BLaER1 treated with 17β-estradiol and CSF1 and Interleukin-3, amounts not matched to agents 10 nM and 100 nM (cell line): ENCODE measurements around the gene OGFR.

ENCODE experiments used
- H3K27ac ChIP-seq, 11 experiments: shearing (Covaris generic); formaldehyde crosslinking; 2 replicates each; pipeline ENCODE4 v1.8.1; 2022
- H3K27me3 ChIP-seq, 11 experiments: shearing (Covaris generic); formaldehyde crosslinking; 2 replicates each; pipeline ENCODE4 v1.8.1; 2022
- H3K36me3 ChIP-seq, 11 experiments: shearing (Covaris generic); formaldehyde crosslinking; 2 replicates each; pipeline ENCODE4 v1.8.1; 2022
- H3K4me1 ChIP-seq, 10 experiments: shearing (Covaris generic); formaldehyde crosslinking; 2 replicates each; pipeline ENCODE4 v1.8.1; 2022
- H3K4me2 ChIP-seq, 11 experiments: shearing (Covaris generic); formaldehyde crosslinking; 2 replicates each; pipeline ENCODE4 v1.8.1; 2022
- H3K4me3 ChIP-seq, 10 experiments: shearing (Covaris generic); formaldehyde crosslinking; 2 replicates each; pipeline ENCODE4 v1.8.1; 2022
- H3K9ac ChIP-seq, 11 experiments: shearing (Covaris generic); formaldehyde crosslinking; 2 replicates each; pipeline ENCODE4 v1.8.1; 2022
- H3K9me3 ChIP-seq, 11 experiments: shearing (Covaris generic); formaldehyde crosslinking; replicated peaks in 1 of 11; 2 replicates each; pipeline ENCODE4 v1.8.1; 2022
- H4K20me1 ChIP-seq, 11 experiments: shearing (Covaris generic); formaldehyde crosslinking; 2 replicates each; pipeline ENCODE4 v1.8.1; 2022
- Cebpa-rat ChIP-seq, 11 experiments: shearing (Covaris generic); IDR thresholded peaks; 2 replicates each; pipeline ENCODE4 v1.8.1; 2022

OGFR gene

DNA sequence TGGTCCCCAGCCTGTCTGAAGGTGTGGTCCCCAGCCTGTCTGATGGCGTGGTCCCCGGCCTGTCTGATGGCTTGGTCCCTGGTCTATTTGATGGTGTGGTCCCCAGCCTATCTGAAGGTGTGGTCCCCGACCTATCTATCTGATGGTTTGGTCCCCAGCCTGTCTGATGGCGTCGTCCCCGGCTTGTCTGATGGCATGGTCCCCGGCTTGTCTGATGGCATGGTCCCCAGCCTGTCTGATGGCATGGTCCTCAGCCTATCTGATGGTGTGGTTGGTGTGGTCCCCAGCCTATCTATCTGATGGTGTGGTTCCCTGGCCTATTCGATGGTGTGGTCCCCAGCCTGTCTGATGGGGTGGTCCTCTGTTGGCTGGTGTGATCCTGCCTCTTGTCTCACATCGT lies 26.6 kb upstream of the OGFR start:
- peak overlapping the region in 7 of 11 experiments; percentile 26 to 80 (median 74); a peak in 7 of 22 replicates for H3K27ac ChIP-seq
- H3K27me3 ChIP-seq = peaks cover 0 to 15% (median 0%) of the 10 kb centered on the region in 11 experiments; a peak in 8 of 22 replicates
- no peak overlapping the region for H3K9ac ChIP-seq
- TF ChIP-seq Cebpa-rat (IDR thresholded peaks at IDR 0.05) = no peak
- H3K4me2 ChIP-seq = peak overlapping the region; percentile 4 to 93 (median 75); a peak in 18 of 22 replicates
- no peaks in the 10 kb centered on the region for H4K20me1 ChIP-seq
- peaks cover 77 to 99% (median 97%) of the 10 kb centered on the region in 10 experiments for H3K4me1 ChIP-seq
- H3K9me3 ChIP-seq = peaks cover 0 to 8% (median 0%) of the 10 kb centered on the region in 11 experiments; a peak in 1 of 22 replicates
- no peak overlapping the region for H3K4me3 ChIP-seq
- no peaks in the 10 kb centered on the region for H3K36me3 ChIP-seq

DNA sequence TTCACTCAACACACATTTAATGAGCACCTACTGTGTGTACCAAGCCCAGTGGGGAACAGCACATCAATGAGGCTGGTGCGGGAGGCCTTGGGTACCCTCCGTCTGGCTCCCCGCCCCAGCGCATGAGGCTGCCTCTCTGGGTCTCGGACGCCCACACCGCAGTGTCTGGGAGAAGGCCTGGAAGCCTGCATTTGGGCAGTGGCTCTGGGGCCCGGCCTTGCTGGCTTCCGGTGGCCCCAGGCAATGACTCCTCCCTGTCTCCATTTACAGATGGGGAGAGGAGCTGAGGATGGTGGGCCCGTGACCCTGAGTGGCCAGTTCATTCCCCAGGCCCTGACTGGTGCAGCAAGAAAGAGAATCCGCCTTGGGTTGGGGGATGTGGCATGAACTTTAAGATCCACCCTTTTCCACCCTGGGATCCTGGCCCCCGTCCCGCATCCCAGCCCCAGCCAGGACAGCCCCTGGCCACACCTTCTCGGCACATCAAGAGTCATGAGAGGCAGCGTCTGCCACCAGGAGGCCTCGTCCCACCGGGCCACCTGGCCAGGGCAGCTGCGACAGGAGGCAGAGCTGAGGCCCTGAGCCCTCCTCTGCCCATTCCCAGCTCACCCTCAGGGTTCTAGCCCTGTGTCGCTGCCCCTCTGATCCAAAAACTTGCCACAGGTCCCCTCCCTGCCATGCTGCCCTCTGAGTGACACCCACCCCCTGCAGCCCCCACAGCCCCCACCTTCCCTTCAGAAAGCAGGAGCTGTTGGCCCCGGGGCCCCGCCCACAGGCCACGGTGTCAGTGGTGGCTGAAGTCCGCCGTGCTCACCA lies 25.8 kb upstream of the OGFR start:
- no peak for TF ChIP-seq Cebpa-rat (IDR thresholded peaks at IDR 0.05)
- Histone ChIP-seq H3K4me3 (no peak overlapping the region), H3K4me2 (peak overlapping the region; percentile 4 to 93 (median 78); a peak in 20 of 22 replicates), H3K27me3 (peaks cover 0 to 15% (median 0%) of the 10 kb centered on the region in 11 experiments; a peak in 8 of 22 replicates), H4K20me1 (no peaks in the 10 kb centered on the region), H3K36me3 (no peaks in the 10 kb centered on the region), H3K4me1 (peaks cover 77 to 99% (median 97%) of the 10 kb centered on the region in 10 experiments), H3K9ac (0 out of 22 replicates have a peak overlapping the region, but pooled peaks of 1 of the 11 experiments have one; percentile 18), H3K27ac (peak overlapping the region in 7 of 11 experiments; percentile 10 to 80 (median 74); a peak in 8 of 22 replicates), H3K9me3 (peaks cover 0 to 8% (median 0%) of the 10 kb centered on the region in 11 experiments; a peak in 1 of 22 replicates)

DNA sequence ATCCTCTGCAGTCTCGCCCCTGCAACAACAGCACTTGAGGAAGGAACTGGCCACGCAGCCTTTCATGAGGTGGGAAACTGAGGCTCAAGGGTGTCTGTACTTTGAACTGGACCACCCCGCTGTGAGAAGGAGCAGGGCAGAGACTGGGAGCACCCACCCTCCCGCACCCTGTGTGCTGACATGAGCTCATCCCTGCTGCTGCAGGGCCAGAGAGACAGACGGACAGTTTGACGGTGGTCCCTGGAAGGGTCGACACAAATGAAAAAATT lies 25.3 kb upstream of the OGFR start:
- Histone ChIP-seq H3K4me1 (peaks cover 77 to 99% (median 97%) of the 10 kb centered on the region in 10 experiments), H3K9ac (no peak overlapping the region), H3K27ac (no peak overlapping the region), H3K36me3 (no peaks in the 10 kb centered on the region), H3K9me3 (peaks cover 0 to 8% (median 0%) of the 10 kb centered on the region in 11 experiments; a peak in 1 of 22 replicates), H4K20me1 (no peaks in the 10 kb centered on the region), H3K4me3 (no peak overlapping the region), H3K27me3 (peaks cover 0 to 15% (median 0%) of the 10 kb centered on the region in 11 experiments; a peak in 8 of 22 replicates), H3K4me2 (peak overlapping the region in 9 of 11 experiments; percentile 35 to 93 (median 81); a peak in 10 of 22 replicates)
- no peak for TF ChIP-seq Cebpa-rat (IDR thresholded peaks at IDR 0.05)

DNA sequence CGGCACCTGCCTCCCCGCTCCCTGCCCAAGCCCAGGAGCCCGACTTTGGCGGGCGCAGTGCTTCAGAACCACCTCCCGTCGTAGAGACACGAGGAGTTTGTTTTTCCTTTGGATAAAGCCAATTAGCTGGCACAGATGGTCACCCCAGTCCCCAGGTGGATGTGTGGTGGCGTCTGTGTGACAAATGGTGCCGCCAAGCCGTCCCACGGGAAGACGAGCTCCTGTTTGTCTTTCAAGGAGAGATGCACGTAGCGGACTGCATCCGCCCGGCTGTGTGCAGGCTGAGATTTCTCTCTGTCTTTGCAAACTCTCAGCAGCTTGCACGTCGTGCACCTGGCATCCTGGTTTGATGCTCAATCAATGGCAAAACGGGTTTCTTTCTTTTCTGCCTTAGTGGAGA lies 24.4 kb upstream of the OGFR start:
- no peak for TF ChIP-seq Cebpa-rat (IDR thresholded peaks at IDR 0.05)
- no peak overlapping the region for H3K4me3 ChIP-seq
- H4K20me1 ChIP-seq = no peaks in the 10 kb centered on the region
- H3K27ac ChIP-seq = no peak overlapping the region
- peak overlapping the region; percentile 24 to 93 (median 78) for H3K4me2 ChIP-seq
- H3K27me3 ChIP-seq = peaks cover 0 to 15% (median 0%) of the 10 kb centered on the region in 11 experiments; a peak in 8 of 22 replicates
- H3K36me3 ChIP-seq = no peaks in the 10 kb centered on the region
- no peak overlapping the region; a peak in 1 of 22 replicates for H3K9ac ChIP-seq
- peaks cover 73 to 97% (median 95%) of the 10 kb centered on the region in 10 experiments for H3K4me1 ChIP-seq
- peaks cover 0 to 8% (median 0%) of the 10 kb centered on the region in 11 experiments; a peak in 1 of 22 replicates for H3K9me3 ChIP-seq

DNA sequence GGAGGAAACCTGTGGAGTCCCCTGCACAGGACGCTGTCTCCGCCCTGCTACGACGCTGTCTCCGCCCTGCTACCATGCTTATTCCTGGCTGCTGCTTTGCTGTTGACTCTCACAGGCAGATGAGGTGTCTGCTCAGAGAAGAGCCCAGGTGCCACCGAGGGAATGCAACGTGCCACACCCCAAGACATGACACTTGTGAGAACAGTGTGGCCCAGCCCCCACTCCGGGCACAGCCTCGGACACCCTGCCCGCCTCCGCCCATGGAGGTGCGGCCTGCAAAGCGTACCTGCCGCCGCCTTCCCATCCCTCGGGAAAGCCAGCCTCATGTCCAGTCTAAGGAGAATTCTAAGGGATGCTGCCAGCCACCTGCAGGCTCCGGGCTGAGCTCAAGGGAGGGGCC lies 23.9 kb upstream of the OGFR start:
- H3K27ac ChIP-seq = no peak overlapping the region; a peak in 1 of 22 replicates

DNA sequence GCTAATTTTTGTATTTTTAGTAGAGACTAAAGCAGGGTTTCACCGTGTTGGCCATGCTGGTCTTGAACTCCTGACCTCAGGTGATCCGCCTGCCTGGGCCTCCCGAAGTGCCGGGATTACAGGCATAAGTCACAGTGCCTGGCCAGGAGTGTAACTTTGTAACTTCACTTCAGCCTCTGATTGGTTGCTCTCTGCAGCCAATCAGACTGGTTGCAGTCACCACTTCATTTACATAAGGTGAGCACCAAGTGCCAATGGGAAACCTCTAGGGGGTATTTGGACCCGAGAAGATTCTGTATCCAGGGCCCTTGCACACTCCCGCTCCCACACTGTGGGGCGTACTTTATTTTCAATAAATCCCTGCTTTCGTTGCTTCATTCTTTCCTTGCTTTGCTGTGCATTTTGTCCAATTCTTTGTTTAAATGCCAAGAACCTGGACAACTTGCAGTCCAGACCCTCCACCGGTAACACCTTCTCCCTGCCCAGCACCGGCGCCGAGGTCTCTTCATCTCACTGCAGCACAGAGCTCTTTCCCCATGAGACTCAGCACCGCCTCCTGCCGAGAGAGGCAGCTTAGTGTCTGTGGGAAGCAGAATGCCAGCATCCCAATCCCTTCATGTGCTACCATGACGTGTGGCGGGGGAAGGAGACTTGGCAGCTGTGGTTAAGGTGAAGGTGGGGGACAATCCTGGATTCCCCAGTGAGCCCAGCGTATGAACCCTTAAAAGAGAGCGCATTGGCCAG lies 22.3 kb upstream of the OGFR start:
- H3K4me3 ChIP-seq = no peak overlapping the region; a peak in 1 of 20 replicates
- peaks cover 0 to 13% (median 0%) of the 10 kb centered on the region in 11 experiments; a peak in 6 of 22 replicates for H3K9me3 ChIP-seq
- no peak for TF ChIP-seq Cebpa-rat (IDR thresholded peaks at IDR 0.05)
- H3K36me3 ChIP-seq = no peaks in the 10 kb centered on the region
- H3K27ac ChIP-seq = peak overlapping the region in 8 of 11 experiments; percentile 23 to 67 (median 56); a peak in 13 of 22 replicates
- H3K27me3 ChIP-seq = peaks cover 0 to 15% (median 0%) of the 10 kb centered on the region in 11 experiments; a peak in 8 of 22 replicates
- peak overlapping the region in 7 of 11 experiments; percentile 7 to 43 (median 12); a peak in 7 of 22 replicates for H3K9ac ChIP-seq
- H4K20me1 ChIP-seq = no peaks in the 10 kb centered on the region
- peaks cover 76 to 98% (median 96%) of the 10 kb centered on the region in 10 experiments for H3K4me1 ChIP-seq
- peak overlapping the region; percentile 59 to 93 (median 78) for H3K4me2 ChIP-seq

More for the DNA sequence above, 23.9 kb upstream of the OGFR start:
- H3K4me1 ChIP-seq = peaks cover 73 to 97% (median 94%) of the 10 kb centered on the region in 10 experiments
- no peak for TF ChIP-seq Cebpa-rat (IDR thresholded peaks at IDR 0.05)
- H3K4me2 ChIP-seq = peak overlapping the region; percentile 24 to 93 (median 78); a peak in 21 of 22 replicates
- H3K9ac ChIP-seq = no peak overlapping the region
- peaks cover 0 to 8% (median 0%) of the 10 kb centered on the region in 11 experiments; a peak in 1 of 22 replicates for H3K9me3 ChIP-seq
- no peaks in the 10 kb centered on the region for H3K36me3 ChIP-seq
- H3K4me3 ChIP-seq = no peak overlapping the region
- H4K20me1 ChIP-seq = no peaks in the 10 kb centered on the region
- H3K27me3 ChIP-seq = peaks cover 0 to 15% (median 0%) of the 10 kb centered on the region in 11 experiments; a peak in 8 of 22 replicates

DNA sequence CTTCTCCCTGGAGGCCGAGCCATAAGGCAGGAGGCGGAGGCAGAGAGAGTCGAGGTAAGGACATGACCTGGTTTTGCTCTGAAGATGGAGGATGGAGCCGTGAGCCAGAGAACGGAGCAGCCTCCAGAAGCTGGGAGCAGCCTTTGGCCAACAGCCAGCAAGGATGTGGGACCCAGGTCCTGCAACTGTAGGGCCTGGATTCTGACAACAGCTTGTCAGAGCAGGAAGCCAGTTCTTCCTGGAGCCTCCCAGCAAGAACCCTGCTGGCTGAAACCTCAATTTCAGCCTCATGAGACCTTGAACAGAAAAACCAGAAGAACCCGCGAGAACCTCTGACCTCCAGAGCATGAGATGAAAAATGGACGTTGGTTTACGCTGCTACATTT lies 21.7 kb upstream of the OGFR start:
- peaks cover 0 to 15% (median 0%) of the 10 kb centered on the region in 11 experiments; a peak in 8 of 22 replicates for H3K27me3 ChIP-seq
- no peaks in the 10 kb centered on the region for H3K36me3 ChIP-seq
- peak overlapping the region; percentile 59 to 93 (median 78) for H3K4me2 ChIP-seq
- H3K4me1 ChIP-seq = peaks cover 76 to 98% (median 96%) of the 10 kb centered on the region in 10 experiments
- no peak for TF ChIP-seq Cebpa-rat (IDR thresholded peaks at IDR 0.05)
- H3K27ac ChIP-seq = peak overlapping the region in 9 of 11 experiments; percentile 16 to 67 (median 55); a peak in 15 of 22 replicates
- H4K20me1 ChIP-seq = no peaks in the 10 kb centered on the region
- no peak overlapping the region; a peak in 1 of 20 replicates for H3K4me3 ChIP-seq
- H3K9me3 ChIP-seq = peaks cover 0 to 14% (median 0%) of the 10 kb centered on the region in 11 experiments; a peak in 6 of 22 replicates
- H3K9ac ChIP-seq = peak overlapping the region in 8 of 11 experiments; percentile 2 to 44 (median 14); a peak in 10 of 22 replicates

DNA sequence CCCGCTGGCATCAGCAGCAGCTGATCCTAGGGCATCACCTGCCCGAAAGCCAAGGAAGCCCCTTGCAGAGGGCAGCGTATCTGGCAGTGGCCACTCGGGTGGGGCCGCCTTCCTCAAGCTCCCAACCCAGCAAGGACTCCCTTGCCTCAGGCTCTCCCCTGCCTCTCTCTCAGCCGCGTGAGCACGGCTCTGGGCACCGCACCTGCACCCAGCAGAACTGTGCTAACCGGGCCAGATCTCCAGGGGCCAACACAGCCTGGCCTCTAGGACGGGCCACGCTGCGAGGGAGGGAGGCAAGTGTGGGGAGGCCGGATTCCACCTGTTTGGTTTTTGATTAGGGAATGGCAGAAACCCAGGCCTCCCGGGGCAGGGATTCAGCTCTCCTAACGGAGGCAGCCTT lies 20.1 kb upstream of the OGFR start:
- peak overlapping the region; percentile 59 to 93 (median 78) for H3K4me2 ChIP-seq
- peaks cover 81 to 98% (median 97%) of the 10 kb centered on the region in 10 experiments for H3K4me1 ChIP-seq
- H3K27me3 ChIP-seq = peaks cover 0 to 15% (median 0%) of the 10 kb centered on the region in 11 experiments; a peak in 8 of 22 replicates
- no peaks in the 10 kb centered on the region for H4K20me1 ChIP-seq
- TF ChIP-seq Cebpa-rat (IDR thresholded peaks at IDR 0.05) = no peak
- no peak overlapping the region for H3K4me3 ChIP-seq
- H3K9me3 ChIP-seq = peaks cover 0 to 14% (median 0%) of the 10 kb centered on the region in 11 experiments; a peak in 6 of 22 replicates
- peak overlapping the region in 4 of 11 experiments; percentile 10 to 33 (median 18); a peak in 4 of 22 replicates for H3K9ac ChIP-seq
- peak overlapping the region in 2 of 11 experiments; percentile 26 to 65; a peak in 1 of 22 replicates for H3K27ac ChIP-seq
- H3K36me3 ChIP-seq = no peaks in the 10 kb centered on the region
